Gastroesophageal sphincter (tissue), 4 donors: ENCODE results near the gene CHST3. TPM values are rescaled to one million over a fixed set of nuclear protein-coding genes. Genes with fewer than 3 reads are reported as not detected.

Experiments
- ATAC-seq: fragments of 150-250 bp; one replicate; pipeline ENCODE4 v1.9.1; 2016; ENCODE audit warnings: mild to moderate bottlenecking, moderate library complexity
- H3K27ac ChIP-seq, 4 donors: fragments of 200-600 bp; sonication (generic) in 3 of 4; 1 replicate in 3 of 4; 2 replicates in 1 of 4; pipeline ENCODE4 v1.5.1; 2016 to 2019
- H3K27me3 ChIP-seq: fragments of 200-600 bp; sonication (generic); one replicate; pipeline ENCODE4 v1.5.1; 2019
- H3K36me3 ChIP-seq, 2 donors: fragments of 200-600 bp; sonication (generic); one replicate each; pipeline ENCODE4 v1.5.1; 2019; ENCODE audit warnings: control low read depth in 1 of 2
- H3K4me1 ChIP-seq, 3 donors: fragments of 200-600 bp; sonication (generic); 1 replicate in 2 of 3; 2 replicates in 1 of 3; pipeline ENCODE4 v1.5.1; 2016 to 2019; ENCODE audit warnings: control low read depth in 2 of 3
- H3K4me3 ChIP-seq, 2 donors: fragments of 200-600 bp; sonication (generic); one replicate each; pipeline ENCODE4 v1.5.1; 2019; ENCODE audit warnings: mild to moderate bottlenecking in 1 of 2, moderate library complexity in 1 of 2
- H3K9me3 ChIP-seq, 3 donors: fragments of 200-600 bp; sonication (generic); one replicate each; pipeline ENCODE4 v1.5.1; 2017 to 2019; ENCODE audit warnings: control low read depth in 2 of 3
- EP300 ChIP-seq: sonication (generic); formaldehyde crosslinking; IDR thresholded peaks from one replicate; pipeline ENCODE4 v1.6.1; 2017; ENCODE audit warnings: antibody characterized with exemption, mild to moderate bottlenecking
- POLR2A ChIP-seq, 2 donors: fragments of 450-650 bp; IDR thresholded peaks; one replicate each; pipeline ENCODE4 v1.6.1; 2017; ENCODE audit warnings: antibody characterized with exemption in 2 of 2, mild to moderate bottlenecking in 2 of 2, moderate library complexity in 1 of 2
- POLR2AphosphoS5 ChIP-seq: sonication (generic); formaldehyde crosslinking; IDR thresholded peaks from one replicate; pipeline ENCODE4 v1.6.1; 2017; ENCODE audit warnings: antibody characterized with exemption
- WGBS, 2 donors: methylation state at CpG; one replicate each; pipeline ENCODE4 v1.1.5; 2018; ENCODE audit warnings: low coverage in 1 of 2; 5-methylcytosine and 5-hydroxymethylcytosine counted together
- total RNA-seq, 4 donors: library from RNA; depleted of rRNA; stranded (reverse); fragments of >200 nt; gene quantifications; one replicate each; pipeline ENCODE4 v1.1.0, GENCODE V29; 2016
- TF ChIP-seq, protein P1 (sequence below), 4 experiments: fragments of 200-600 bp in 2 of 4; fragments of 450-650 bp in 2 of 4; sonication (generic) in 1 of 4; IDR thresholded peaks; one replicate each; pipeline ENCODE4 v1.5.1; 2017 to 2019; ENCODE audit warnings: antibody characterized with exemption in 4 of 4, mild to moderate bottlenecking in 2 of 4, moderate library complexity in 2 of 4

CHST3 gene
- total RNA-seq, 4 donors from 2014 or later: 31.8 to 48.0 (median 37.3) TPM

DNA sequence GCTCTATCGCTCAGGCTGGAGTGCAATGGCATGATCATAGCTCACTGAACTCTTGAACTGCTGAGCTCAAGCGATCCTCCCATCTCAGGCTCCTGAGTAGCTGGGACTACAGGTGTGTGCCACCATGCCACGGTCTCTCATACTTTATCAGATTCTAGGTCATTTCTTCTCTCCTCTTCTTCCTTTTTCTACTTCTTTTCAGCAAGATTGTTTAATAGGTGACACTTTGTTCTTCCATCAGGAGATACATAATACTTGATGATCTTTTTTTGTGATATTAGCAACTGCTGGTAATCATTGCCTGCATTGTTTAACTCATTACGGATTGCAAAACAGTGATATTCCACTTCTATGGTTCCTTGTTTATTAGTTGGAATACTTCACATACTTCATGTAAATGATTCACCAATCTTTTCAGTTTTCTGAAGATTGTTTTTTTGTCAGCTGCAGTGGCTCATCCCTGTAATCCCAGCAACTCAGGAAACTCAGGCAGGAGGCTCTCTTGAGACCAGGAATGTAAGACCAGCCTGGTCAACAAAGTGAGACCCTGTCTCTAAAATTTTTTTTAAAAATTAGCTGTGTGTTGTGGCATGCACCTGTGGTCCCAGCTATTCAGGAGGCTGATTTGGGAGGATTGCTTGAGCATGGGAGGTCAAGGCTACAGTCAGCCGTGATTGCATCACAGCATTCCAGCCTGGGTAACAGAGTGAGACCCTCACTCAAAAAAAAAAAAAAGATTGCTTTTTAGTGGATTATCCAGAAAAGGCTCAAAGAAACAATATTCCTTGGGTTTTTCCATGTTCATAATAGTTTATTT lies 36.2 kb upstream of the CHST3 start:
- no peaks in the 10 kb centered on the region for H3K27me3 ChIP-seq
- H3K4me3 ChIP-seq: no peak overlapping the region
- 70 to 71% methylated on average over 3 to 5 of the region's 5 CpGs for WGBS, 2 donors
- no peak overlapping the region for H3K27ac ChIP-seq
- H3K36me3 ChIP-seq: no peaks in the 10 kb centered on the region
- no peaks in the 10 kb centered on the region for H3K4me1 ChIP-seq
- peaks cover 0 to 10% (median 0%) of the 10 kb centered on the region in 3 donors for H3K9me3 ChIP-seq
- TF ChIP-seq POLR2A (IDR thresholded peaks at IDR 0.05) (no peak), EP300 (no peak)
- ATAC-seq: no peak

GRCh38 chr10:71931295-71931694 lies 32.9 kb upstream of the CHST3 start:
- Histone ChIP-seq H3K27me3 (no peaks in the 10 kb centered on the region), H3K36me3 (no peaks in the 10 kb centered on the region), H3K27ac (no peak overlapping the region), H3K4me1 (no peaks in the 10 kb centered on the region), H3K4me3 (no peak overlapping the region), H3K9me3 (peaks cover 0 to 21% (median 0%) of the 10 kb centered on the region in 3 donors)
- ATAC-seq: no peak
- no CpG with 5 or more reads among the region's 1 CpG for WGBS, 2 donors
- TF ChIP-seq, protein P1, sequence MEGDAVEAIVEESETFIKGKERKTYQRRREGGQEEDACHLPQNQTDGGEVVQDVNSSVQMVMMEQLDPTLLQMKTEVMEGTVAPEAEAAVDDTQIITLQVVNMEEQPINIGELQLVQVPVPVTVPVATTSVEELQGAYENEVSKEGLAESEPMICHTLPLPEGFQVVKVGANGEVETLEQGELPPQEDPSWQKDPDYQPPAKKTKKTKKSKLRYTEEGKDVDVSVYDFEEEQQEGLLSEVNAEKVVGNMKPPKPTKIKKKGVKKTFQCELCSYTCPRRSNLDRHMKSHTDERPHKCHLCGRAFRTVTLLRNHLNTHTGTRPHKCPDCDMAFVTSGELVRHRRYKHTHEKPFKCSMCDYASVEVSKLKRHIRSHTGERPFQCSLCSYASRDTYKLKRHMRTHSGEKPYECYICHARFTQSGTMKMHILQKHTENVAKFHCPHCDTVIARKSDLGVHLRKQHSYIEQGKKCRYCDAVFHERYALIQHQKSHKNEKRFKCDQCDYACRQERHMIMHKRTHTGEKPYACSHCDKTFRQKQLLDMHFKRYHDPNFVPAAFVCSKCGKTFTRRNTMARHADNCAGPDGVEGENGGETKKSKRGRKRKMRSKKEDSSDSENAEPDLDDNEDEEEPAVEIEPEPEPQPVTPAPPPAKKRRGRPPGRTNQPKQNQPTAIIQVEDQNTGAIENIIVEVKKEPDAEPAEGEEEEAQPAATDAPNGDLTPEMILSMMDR (IDR thresholded peaks at IDR 0.05): no peak
- TF ChIP-seq EP300 (no peak), POLR2A (IDR thresholded peaks at IDR 0.05) (no peak), POLR2AphosphoS5 (no peak)

DNA sequence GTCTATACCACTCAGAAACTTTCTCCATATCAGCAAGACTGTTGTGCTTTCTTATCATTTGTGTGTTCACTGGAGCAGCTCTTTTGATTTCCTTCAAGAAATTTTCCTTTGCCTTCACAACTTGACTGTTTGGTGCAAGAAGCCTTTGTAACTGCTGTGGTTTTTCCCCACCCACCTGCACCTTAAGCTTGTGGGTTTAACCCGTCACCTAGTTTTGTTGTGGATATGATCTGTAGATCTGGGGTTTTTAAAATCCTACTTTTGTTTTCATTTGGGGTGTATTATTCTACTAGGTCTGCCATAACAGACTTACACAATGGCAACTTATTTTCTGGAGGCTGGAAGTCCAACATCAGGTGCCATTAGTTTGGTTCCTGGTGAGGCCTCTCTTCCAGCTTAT lies 30.5 kb upstream of the CHST3 start:
- no peaks in the 10 kb centered on the region for H3K36me3 ChIP-seq
- TF ChIP-seq POLR2A (IDR thresholded peaks at IDR 0.05): no peak
- WGBS, 2 donors: 100% methylated on average over 1 of the region's 1 CpG; no CpG with 5 or more reads in 1 of the 2 donors

GRCh38 chr10:71938211-71938610 lies 26.0 kb upstream of the CHST3 start:
- no peaks in the 10 kb centered on the region for H3K36me3 ChIP-seq
- H3K27ac ChIP-seq: no peak overlapping the region
- ATAC-seq: no peak
- TF ChIP-seq POLR2AphosphoS5: no peak
- TF ChIP-seq, protein P1 (IDR thresholded peaks at IDR 0.05): no peak
- TF ChIP-seq POLR2A (IDR thresholded peaks at IDR 0.05): no peak
- no peak for TF ChIP-seq EP300
- H3K27me3 ChIP-seq: no peaks in the 10 kb centered on the region
- no peak overlapping the region for H3K4me3 ChIP-seq
- 100% methylated on average over 1 of the region's 1 CpG; no CpG with 5 or more reads in 1 of the 2 donors for WGBS, 2 donors
- peaks cover 0 to 11% (median 0%) of the 10 kb centered on the region in 3 donors for H3K9me3 ChIP-seq
- no peaks in the 10 kb centered on the region for H3K4me1 ChIP-seq

More for the DNA sequence above, 30.5 kb upstream of the CHST3 start:
- peaks cover 0 to 21% (median 0%) of the 10 kb centered on the region in 3 donors for H3K9me3 ChIP-seq
- no peaks in the 10 kb centered on the region for H3K27me3 ChIP-seq
- no peak overlapping the region for H3K4me3 ChIP-seq
- no peaks in the 10 kb centered on the region for H3K4me1 ChIP-seq
- H3K27ac ChIP-seq: no peak overlapping the region
- ATAC-seq: no peak

GRCh38 chr10:71939304-71939703 lies 24.9 kb upstream of the CHST3 start:
- Histone ChIP-seq H3K27me3 (no peaks in the 10 kb centered on the region), H3K4me1 (no peaks in the 10 kb centered on the region), H3K9me3 (peaks cover 0 to 13% (median 0%) of the 10 kb centered on the region in 3 donors), H3K27ac (no peak overlapping the region), H3K36me3 (no peaks in the 10 kb centered on the region), H3K4me3 (no peak overlapping the region)
- WGBS, 2 donors: 77 to 85% methylated on average over 3 to 4 of the region's 4 CpGs
- no peak for ATAC-seq
- TF ChIP-seq EP300 (no peak), POLR2A (IDR thresholded peaks at IDR 0.05) (no peak), POLR2AphosphoS5 (no peak)
- TF ChIP-seq, protein P1 (IDR thresholded peaks at IDR 0.05): no peak
